Activated CD8-positive, alpha-beta T cell treated with anti-CD3 and anti-CD28 coated beads for 36 hours (primary cell): Measurements from ENCODE around the gene MAEA. TPM values are rescaled to one million over a fixed set of nuclear protein-coding genes. Genes with fewer than 3 reads are reported as not detected.
A peak's percentile ranks its signal among the peaks of the same experiment; 100 is the strongest.

ENCODE experiments used
- ATAC-seq: fragments of 200-7000 bp; cut with Tn5 transposase; one replicate; pipeline ENCODE4 v1.10.0; 2021; ENCODE audit warnings: mild to moderate bottlenecking, moderate library complexity
- CTCF ChIA-PET: fragments of 350-600 bp; sonication (Branson Sonifier 250); formaldehyde crosslinking; loops from one replicate; lab custom pipeline; 2021; ENCODE audit warnings: antibody characterized with exemption; lab: Charles Lee
- POLR2A ChIA-PET: fragments of 350-600 bp; sonication (Branson Sonifier 250); formaldehyde crosslinking; loops from one replicate; lab custom pipeline; 2021; ENCODE audit warnings: antibody characterized with exemption; lab: Charles Lee
- DNase-seq: peaks from one replicate; pipeline ENCODE4 v3.0.0-alpha.2; 2020
- H3K27ac Mint-ChIP-seq: one replicate; pipeline ENCODE4 v1.8.0; 2021; ENCODE audit warnings: mild to moderate bottlenecking, mixed read lengths
- H3K27me3 Mint-ChIP-seq: one replicate; pipeline ENCODE4 v1.8.0; 2021; ENCODE audit warnings: mixed read lengths
- H3K36me3 Mint-ChIP-seq: one replicate; pipeline ENCODE4 v1.8.0; 2021; ENCODE audit warnings: low read depth, mixed read lengths
- H3K4me1 Mint-ChIP-seq: one replicate; pipeline ENCODE4 v1.8.0; 2021; ENCODE audit warnings: low read depth, mixed read lengths
- H3K4me3 Mint-ChIP-seq: one replicate; pipeline ENCODE4 v1.8.0; 2021; ENCODE audit warnings: mild to moderate bottlenecking, moderate library complexity, mixed read lengths
- H3K9me3 Mint-ChIP-seq: one replicate; pipeline ENCODE4 v1.8.0; 2021; ENCODE audit warnings: mixed read lengths
- intact Hi-C: fragments of 100-400 bp; cut with micrococcal nuclease; formaldehyde crosslinking; loops from one replicate; pipeline ENCODE4 v1.10.0; 2022
- total RNA-seq, 2 experiments: library from RNA; stranded (reverse); gene quantifications; one replicate each; pipeline ENCODE4 v1.2.3, GENCODE V29; 2021
- TF ChIP-seq, protein P1 (sequence below): fragments of 200-600 bp; IDR thresholded peaks from one replicate; pipeline ENCODE4 v1.8.0; 2022; ENCODE audit warnings: antibody characterized with exemption, mild to moderate bottlenecking

MAEA gene
- total RNA-seq, 2 experiments from 2014 or later: 32.3 to 37.0 TPM

DNA sequence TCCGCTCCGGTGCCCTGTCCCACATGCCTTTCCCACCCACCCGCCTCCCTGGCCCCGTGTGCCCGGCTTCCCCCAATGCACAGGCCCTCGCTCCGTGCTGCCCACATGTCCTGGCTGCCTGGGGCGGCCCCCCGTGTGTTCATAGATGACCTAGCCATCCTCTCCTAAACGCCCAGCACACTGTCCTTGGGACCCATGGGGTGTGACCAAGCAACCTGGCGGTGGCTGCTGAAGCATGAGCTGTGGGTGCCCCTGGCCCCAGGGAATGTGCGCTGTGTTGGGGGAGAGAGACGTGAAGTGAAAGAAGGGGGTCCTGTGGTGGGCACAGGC, 28.3 kb downstream of the MAEA start:
- intact Hi-C loops: no loop called here

DNA sequence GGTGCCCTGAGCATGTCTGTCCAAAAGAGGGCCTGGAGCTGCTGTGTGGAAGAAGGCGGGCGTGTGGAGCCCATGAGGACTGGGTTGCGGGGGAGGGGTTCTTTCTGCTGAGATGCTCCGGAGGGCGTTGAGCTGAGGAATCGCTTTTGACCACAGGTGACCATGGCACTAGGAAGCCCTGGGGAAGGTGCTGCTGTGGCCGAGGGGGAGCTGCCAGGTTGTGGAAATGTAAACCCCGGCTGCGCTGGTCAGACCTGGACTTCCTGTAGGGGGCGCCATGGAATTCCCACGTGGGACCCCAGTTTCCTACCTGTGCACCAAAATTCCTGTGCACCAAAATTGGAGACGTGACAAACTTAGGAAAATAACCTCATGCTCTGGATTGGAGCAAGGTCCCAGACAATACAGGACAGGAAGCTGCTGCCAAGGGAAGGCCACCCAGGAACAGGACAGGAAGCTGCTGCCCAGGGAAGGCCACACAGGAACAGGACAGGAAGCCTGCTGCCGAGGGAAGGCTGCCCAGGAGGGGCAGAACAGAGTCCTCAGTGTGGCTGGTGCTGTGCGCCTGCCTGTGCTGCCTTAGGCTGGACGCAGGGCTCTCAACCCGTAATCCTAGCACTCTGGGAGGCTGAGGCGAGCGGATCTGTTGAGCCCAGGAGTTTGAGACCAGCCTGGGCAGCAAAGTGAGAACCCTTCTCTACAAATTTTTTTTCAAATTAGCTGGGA, 29.0 kb downstream of the MAEA start:
- POLR2A ChIA-PET: interaction anchor here (1.3 kb wide), 1 partner anchor 29 kb away, joined by 5 read pairs; the partner anchor contains the start of gene MAEA
- no peaks in the 10 kb centered on the region for H3K9me3 Mint-ChIP-seq
- H3K36me3 Mint-ChIP-seq: peaks cover 31% of the 10 kb centered on the region
- no peak overlapping the region for H3K27ac Mint-ChIP-seq
- DNase-seq (peak; percentile 30), ATAC-seq (no peak)
- CTCF ChIA-PET: interaction anchor here (1.1 to 1.3 kb wide), 3 partner anchors 11 to 188 kb away, joined by 5 to 6 read pairs (median 5); no protein-coding TSS in a partner anchor
- TF ChIP-seq, protein P1, sequence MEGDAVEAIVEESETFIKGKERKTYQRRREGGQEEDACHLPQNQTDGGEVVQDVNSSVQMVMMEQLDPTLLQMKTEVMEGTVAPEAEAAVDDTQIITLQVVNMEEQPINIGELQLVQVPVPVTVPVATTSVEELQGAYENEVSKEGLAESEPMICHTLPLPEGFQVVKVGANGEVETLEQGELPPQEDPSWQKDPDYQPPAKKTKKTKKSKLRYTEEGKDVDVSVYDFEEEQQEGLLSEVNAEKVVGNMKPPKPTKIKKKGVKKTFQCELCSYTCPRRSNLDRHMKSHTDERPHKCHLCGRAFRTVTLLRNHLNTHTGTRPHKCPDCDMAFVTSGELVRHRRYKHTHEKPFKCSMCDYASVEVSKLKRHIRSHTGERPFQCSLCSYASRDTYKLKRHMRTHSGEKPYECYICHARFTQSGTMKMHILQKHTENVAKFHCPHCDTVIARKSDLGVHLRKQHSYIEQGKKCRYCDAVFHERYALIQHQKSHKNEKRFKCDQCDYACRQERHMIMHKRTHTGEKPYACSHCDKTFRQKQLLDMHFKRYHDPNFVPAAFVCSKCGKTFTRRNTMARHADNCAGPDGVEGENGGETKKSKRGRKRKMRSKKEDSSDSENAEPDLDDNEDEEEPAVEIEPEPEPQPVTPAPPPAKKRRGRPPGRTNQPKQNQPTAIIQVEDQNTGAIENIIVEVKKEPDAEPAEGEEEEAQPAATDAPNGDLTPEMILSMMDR: peak; percentile 28
- no peak overlapping the region for H3K4me3 Mint-ChIP-seq
- intact Hi-C loops: no loop called here
- no peaks in the 10 kb centered on the region for H3K27me3 Mint-ChIP-seq
- peaks cover 15% of the 10 kb centered on the region for H3K4me1 Mint-ChIP-seq

More for the DNA sequence above, 28.3 kb downstream of the MAEA start:
- H3K27me3 Mint-ChIP-seq: no peaks in the 10 kb centered on the region
- no peak overlapping the region for H3K4me3 Mint-ChIP-seq
- TF ChIP-seq, protein P1: no peak
- H3K9me3 Mint-ChIP-seq: no peaks in the 10 kb centered on the region
- H3K27ac Mint-ChIP-seq: no peak overlapping the region
- CTCF ChIA-PET: interaction anchor here (1.1 to 1.3 kb wide), 2 partner anchors 12 to 187 kb away, joined by 5 to 6 read pairs; no protein-coding TSS in a partner anchor
- POLR2A ChIA-PET: no interaction called here
- DNase-seq (no peak), ATAC-seq (no peak)
- H3K36me3 Mint-ChIP-seq: peaks cover 35% of the 10 kb centered on the region
- H3K4me1 Mint-ChIP-seq: peaks cover 15% of the 10 kb centered on the region

DNA sequence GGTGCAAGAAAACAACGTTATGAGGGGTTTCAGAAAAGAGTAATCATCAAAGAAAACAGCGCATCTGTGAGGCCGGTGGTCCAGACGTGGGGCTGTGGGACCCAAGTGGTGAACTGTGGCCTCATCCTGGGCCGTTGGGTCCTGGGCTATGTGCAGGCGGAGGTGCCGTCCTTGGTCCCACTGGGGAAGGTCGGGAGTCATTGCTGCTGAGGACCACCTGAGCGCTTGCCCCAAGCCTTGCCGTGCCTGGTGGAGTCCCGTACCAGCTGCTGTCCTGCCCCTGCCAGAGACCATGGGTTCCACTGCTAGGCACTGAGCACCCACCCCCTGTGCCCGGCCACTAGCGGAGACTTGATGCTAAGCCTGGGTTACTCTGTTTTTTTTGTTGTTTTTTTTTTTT, 31.8 kb downstream of the MAEA start:
- TF ChIP-seq, protein P1: no peak
- Mint-ChIP-seq H3K27me3 (no peaks in the 10 kb centered on the region), H3K4me1 (peaks cover 3% of the 10 kb centered on the region), H3K27ac (no peak overlapping the region), H3K4me3 (no peak overlapping the region), H3K36me3 (peaks cover 23% of the 10 kb centered on the region), H3K9me3 (no peaks in the 10 kb centered on the region)
- no peak for DNase-seq
- ATAC-seq: no peak
- ChIA-PET POLR2A (no interaction called here), CTCF (no interaction called here)
- intact Hi-C loops: no loop called here

DNA sequence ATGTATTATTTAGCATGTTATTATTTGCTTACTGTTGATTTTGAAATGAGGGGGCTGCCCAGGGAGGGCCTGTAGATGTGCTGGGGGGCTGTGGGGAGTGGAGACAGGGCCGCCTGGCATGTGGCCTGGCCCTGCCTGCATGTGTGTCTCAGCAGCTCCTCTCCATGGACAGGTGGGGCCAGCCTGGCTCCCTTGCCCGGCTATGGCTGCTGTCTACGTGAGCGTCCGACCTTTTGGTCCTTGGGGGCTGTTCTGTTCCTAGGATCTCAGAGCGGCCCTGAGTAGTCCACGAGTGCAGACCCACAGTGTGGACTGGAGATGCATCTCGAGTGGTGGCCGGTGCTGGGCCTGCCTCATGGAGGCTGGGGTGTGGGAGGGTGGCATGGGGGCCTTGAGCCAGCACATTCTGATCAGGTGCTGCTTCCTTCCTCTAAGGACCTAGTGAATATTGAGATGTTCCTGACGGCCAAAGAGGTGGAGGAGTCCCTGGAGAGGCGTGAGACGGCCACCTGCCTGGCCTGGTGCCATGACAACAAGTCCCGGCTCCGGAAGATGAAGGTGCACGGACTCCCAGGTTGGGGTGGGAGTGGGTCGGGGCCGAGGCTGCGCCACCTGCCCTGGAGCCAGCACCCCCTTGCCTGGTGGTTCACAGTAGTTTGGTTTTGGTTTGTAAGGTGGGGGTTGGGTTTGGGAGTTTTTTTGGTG, 32.4 kb downstream of the MAEA start:
- intact Hi-C loops: no loop called here
- ATAC-seq: no peak

More for the DNA sequence above, 32.4 kb downstream of the MAEA start:
- H3K27me3 Mint-ChIP-seq: no peaks in the 10 kb centered on the region
- DNase-seq: no peak
- ChIA-PET CTCF (no interaction called here), POLR2A (no interaction called here)
- H3K9me3 Mint-ChIP-seq: no peaks in the 10 kb centered on the region
- TF ChIP-seq, protein P1: no peak
- H3K4me3 Mint-ChIP-seq: no peak overlapping the region
- no peak overlapping the region for H3K27ac Mint-ChIP-seq
- H3K36me3 Mint-ChIP-seq: peaks cover 22% of the 10 kb centered on the region
- peaks cover 3% of the 10 kb centered on the region for H3K4me1 Mint-ChIP-seq
